Measurements from ENCODE around the gene ACR. TPM values are rescaled to one million over a fixed set of nuclear protein-coding genes. Genes with fewer than 3 reads are reported as not detected.

ACR gene
- total and polyA plus RNA-seq, 4 donors = 0.07 to 0.17 (median 0.12) TPM

DNA sequence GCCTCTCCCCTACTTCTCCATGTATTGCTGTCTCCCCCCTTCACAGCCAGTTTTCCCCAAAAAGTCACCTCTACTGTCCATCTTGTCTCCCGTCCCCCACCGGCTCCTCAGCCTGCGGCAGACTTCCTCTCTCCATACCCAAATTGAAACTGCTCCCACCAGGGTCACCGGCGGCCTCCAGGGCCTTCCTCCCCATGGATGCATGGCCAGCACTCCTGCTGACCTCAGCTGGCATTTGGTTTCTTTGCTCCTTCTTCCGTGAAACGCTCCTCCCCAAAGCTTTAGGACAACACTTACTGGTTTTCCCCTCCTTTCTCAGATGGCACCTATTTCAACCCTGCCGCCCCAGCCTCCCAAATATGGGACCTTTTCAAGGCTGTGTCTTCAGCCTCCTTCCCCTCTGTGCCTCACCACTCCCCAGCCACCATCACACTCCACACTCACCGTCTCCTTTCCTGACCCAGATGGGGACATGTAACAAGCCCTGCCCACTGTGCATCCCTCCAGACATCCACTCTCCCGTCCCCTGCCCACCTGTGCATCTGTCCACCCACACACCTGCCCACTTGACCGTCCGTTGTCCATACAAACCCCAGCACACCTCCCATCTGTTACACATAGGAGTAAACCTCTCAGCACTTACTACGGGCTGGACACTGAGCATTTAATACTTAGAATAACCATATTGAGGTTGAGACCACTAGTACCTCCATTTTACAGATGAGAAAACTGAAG lies 21.5 kb upstream of the ACR start (continued):
- TF ChIP-seq, protein P1, sequence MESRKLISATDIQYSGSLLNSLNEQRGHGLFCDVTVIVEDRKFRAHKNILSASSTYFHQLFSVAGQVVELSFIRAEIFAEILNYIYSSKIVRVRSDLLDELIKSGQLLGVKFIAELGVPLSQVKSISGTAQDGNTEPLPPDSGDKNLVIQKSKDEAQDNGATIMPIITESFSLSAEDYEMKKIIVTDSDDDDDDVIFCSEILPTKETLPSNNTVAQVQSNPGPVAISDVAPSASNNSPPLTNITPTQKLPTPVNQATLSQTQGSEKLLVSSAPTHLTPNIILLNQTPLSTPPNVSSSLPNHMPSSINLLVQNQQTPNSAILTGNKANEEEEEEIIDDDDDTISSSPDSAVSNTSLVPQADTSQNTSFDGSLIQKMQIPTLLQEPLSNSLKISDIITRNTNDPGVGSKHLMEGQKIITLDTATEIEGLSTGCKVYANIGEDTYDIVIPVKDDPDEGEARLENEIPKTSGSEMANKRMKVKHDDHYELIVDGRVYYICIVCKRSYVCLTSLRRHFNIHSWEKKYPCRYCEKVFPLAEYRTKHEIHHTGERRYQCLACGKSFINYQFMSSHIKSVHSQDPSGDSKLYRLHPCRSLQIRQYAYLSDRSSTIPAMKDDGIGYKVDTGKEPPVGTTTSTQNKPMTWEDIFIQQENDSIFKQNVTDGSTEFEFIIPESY (IDR thresholded peaks at IDR 0.05) = no peak
- TF ChIP-seq, protein P2, sequence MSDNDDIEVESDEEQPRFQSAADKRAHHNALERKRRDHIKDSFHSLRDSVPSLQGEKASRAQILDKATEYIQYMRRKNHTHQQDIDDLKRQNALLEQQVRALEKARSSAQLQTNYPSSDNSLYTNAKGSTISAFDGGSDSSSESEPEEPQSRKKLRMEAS (IDR thresholded peaks at IDR 0.05) = no peak
- no peak for TF ChIP-seq RXRA (IDR thresholded peaks at IDR 0.05)
- no peak for TF ChIP-seq NR2F2 (IDR thresholded peaks at IDR 0.05)
- TF ChIP-seq TAF1 (conservative IDR thresholded peaks at IDR 0.05) = no peak
- no peak for TF ChIP-seq HNF4G (IDR thresholded peaks at IDR 0.05)
- no peak for TF ChIP-seq YY1 (IDR thresholded peaks at IDR 0.05)

DNA sequence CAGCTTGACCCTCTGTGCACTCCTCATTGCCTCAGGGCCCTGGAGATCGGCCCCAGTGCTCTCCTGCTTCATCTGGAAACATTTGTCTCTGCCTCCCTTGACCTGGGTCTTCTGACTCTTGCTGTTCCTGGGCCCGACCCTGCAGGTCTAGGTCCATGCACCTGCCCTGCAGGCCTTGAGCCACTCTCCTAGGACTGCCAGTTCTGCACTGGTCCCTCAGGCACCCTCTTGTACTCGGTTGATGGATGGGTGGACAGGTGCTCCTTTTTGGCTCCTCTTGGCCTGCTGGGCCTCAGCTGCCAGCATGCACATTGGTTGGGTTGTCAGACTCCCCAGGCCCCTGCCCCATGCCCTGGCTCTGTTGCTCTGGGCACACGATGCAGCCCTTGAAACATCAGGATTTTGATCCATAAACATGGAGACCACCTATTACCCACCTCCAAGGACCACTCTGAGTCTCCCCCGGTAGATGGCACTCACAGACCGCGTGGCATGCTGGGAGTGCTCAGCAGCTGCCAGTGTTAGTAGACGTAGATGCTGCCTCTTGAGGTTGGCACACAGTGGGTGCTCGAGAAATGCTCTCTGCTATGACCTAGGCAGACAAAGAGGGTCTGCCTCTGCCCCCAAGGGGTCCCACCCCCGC lies 20.2 kb upstream of the ACR start:
- Histone ChIP-seq H3K4me3 (ENCODE audit: low read depth in 1 of 3, low read length in 3 of 3) (no peak overlapping the region), H3K27me3 (ENCODE audit: control insufficient read depth in 4 of 4, insufficient read depth in 4 of 4, low read length in 3 of 4) (no peaks in the 10 kb centered on the region), H3K36me3 (ENCODE audit: control insufficient read depth in 4 of 4, insufficient read depth in 3 of 4, low read depth in 1 of 4, low read length in 3 of 4) (peaks cover 0 to 16% (median 6%) of the 10 kb centered on the region in 4 donors), H3K9me3 (ENCODE audit: control insufficient read depth in 4 of 4, low read length in 3 of 4) (no peaks in the 10 kb centered on the region), H3K9ac (ENCODE audit: low read depth in 1 of 2, low read length in 2 of 2) (no peak overlapping the region), H3K27ac (ENCODE audit: low read depth in 1 of 2, low read length in 2 of 2) (no peak overlapping the region), H3K4me1 (ENCODE audit: control insufficient read depth in 4 of 4, insufficient read depth in 4 of 4, low read length in 3 of 4) (peaks cover 0 to 5% (median 1%) of the 10 kb centered on the region in 4 donors)
- WGBS = 89% methylated on average over 10 of the region's 10 CpGs
- no peak for DNase-seq (ENCODE audit: low spot score)
- TF ChIP-seq, protein P1 (IDR thresholded peaks at IDR 0.05) = no peak
- TF ChIP-seq TAF1 (conservative IDR thresholded peaks at IDR 0.05) (no peak), SP1 (IDR thresholded peaks at IDR 0.05) (no peak), FOXA2 (IDR thresholded peaks at IDR 0.05) (no peak), RXRA (IDR thresholded peaks at IDR 0.05) (no peak)

DNA sequence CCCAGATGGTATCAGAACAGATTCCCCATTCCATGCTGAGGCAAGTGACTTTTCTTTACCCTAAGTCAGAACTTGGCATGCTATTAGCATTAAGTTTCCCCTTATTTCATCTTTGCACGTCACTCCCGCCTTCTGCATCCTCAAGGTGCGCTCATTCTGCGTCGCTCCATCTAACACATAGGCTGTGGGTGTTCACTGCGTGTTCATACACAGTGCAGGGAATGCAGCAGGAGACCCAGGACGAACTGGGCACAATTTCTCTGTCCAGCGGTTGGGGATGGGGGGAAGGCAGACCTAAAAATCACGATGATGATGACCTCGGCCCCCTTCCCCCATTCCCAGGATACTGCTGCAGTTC lies 19.7 kb upstream of the ACR start:
- no peak for DNase-seq (ENCODE audit: low spot score)
- Histone ChIP-seq H3K36me3 (ENCODE audit: control insufficient read depth in 4 of 4, insufficient read depth in 3 of 4, low read depth in 1 of 4, low read length in 3 of 4) (peaks cover 0 to 19% (median 6%) of the 10 kb centered on the region in 4 donors), H3K9ac (ENCODE audit: low read depth in 1 of 2, low read length in 2 of 2) (no peak overlapping the region), H3K4me3 (ENCODE audit: low read depth in 1 of 3, low read length in 3 of 3) (no peak overlapping the region), H3K9me3 (ENCODE audit: control insufficient read depth in 4 of 4, low read length in 3 of 4) (no peaks in the 10 kb centered on the region), H3K27ac (ENCODE audit: low read depth in 1 of 2, low read length in 2 of 2) (no peak overlapping the region), H3K4me1 (ENCODE audit: control insufficient read depth in 4 of 4, insufficient read depth in 4 of 4, low read length in 3 of 4) (peaks cover 0 to 5% (median 0%) of the 10 kb centered on the region in 4 donors), H3K27me3 (ENCODE audit: control insufficient read depth in 4 of 4, insufficient read depth in 4 of 4, low read length in 3 of 4) (no peaks in the 10 kb centered on the region)
- WGBS = 91% methylated on average over 10 of the region's 10 CpGs
- TF ChIP-seq GABPA (IDR thresholded peaks at IDR 0.05 in 1 of 2, conservative IDR thresholded peaks at IDR 0.05 in 1 of 2) (no peak), EGR1 (IDR thresholded peaks at IDR 0.05; ENCODE audit: low read depth in 2 of 2) (no peak), FOXA2 (IDR thresholded peaks at IDR 0.05) (no peak)

Measured in liver (tissue), 9 donors.